Neural progenitor cell (in vitro differentiated cells): ENCODE results near the gene LIG1.

ENCODE experiments used
- CTCF ChIP-seq: fragments of 200-600 bp; sonication (generic); IDR thresholded peaks from 2 replicates; pipeline ENCODE4 v1.5.1; 2017; ENCODE audit warnings: antibody characterized with exemption, mild to moderate bottlenecking
- EZH2 ChIP-seq: fragments of 200-600 bp; sonication (generic); IDR thresholded peaks from 2 replicates; pipeline ENCODE4 v1.6.1; 2017; ENCODE audit warnings: antibody characterized with exemption, mild to moderate bottlenecking, moderate library complexity
- EZH2phosphoT487 ChIP-seq: fragments of 200-600 bp; sonication (generic); IDR thresholded peaks from 2 replicates; pipeline ENCODE4 v1.6.1; 2017; ENCODE audit warnings: antibody characterized with exemption

- no peak for TF ChIP-seq CTCF
- TF ChIP-seq EZH2: no peak
- no peak for TF ChIP-seq EZH2phosphoT487
Observed at GRCh38 chr19:48183356-48183755, 13.2 kb upstream of the LIG1 start.
